Ishikawa (cell line): ENCODE data around the gene SHISA8.

Experiments used
- CEBPB ChIP-seq: IDR thresholded peaks from 2 replicates; pipeline ENCODE4 v1.6.1; 2012
- CREB1 ChIP-seq: IDR thresholded peaks from 2 replicates; pipeline ENCODE4 v1.6.1; 2012; ENCODE audit warnings: low read depth
- EGR1 ChIP-seq: IDR thresholded peaks from 2 replicates; pipeline ENCODE4 v1.6.1; 2012
- EP300 ChIP-seq: IDR thresholded peaks from 2 replicates; pipeline ENCODE4 v1.6.1; 2012; ENCODE audit warnings: borderline replicate concordance
- FOXM1 ChIP-seq: IDR thresholded peaks from 2 replicates; pipeline ENCODE4 v1.6.1; 2012; ENCODE audit warnings: low read depth, borderline replicate concordance
- MAX ChIP-seq: IDR thresholded peaks from 2 replicates; pipeline ENCODE4 v1.6.1; 2012
- NFIC ChIP-seq: IDR thresholded peaks from 2 replicates; pipeline ENCODE4 v1.6.1; 2012
- RAD21 ChIP-seq: IDR thresholded peaks from 2 replicates; pipeline ENCODE4 v1.6.1; 2012; ENCODE audit warnings: low read depth
- REST ChIP-seq: IDR thresholded peaks from 2 replicates; pipeline ENCODE4 v1.6.1; 2012; ENCODE audit warnings: low read depth, mild to moderate bottlenecking
- TAF1 ChIP-seq: IDR thresholded peaks from 2 replicates; pipeline ENCODE4 v1.6.1; 2012; ENCODE audit warnings: low read depth, mild to moderate bottlenecking
- TCF12 ChIP-seq: IDR thresholded peaks from 2 replicates; pipeline ENCODE4 v1.6.1; 2012; ENCODE audit warnings: low read depth
- TEAD4 ChIP-seq: IDR thresholded peaks from 2 replicates; pipeline ENCODE4 v1.6.1; 2012
- YY1 ChIP-seq: IDR thresholded peaks from 2 replicates; pipeline ENCODE4 v1.6.1; 2012; ENCODE audit warnings: low read depth
- ZBTB7A ChIP-seq: IDR thresholded peaks from 2 replicates; pipeline ENCODE4 v1.6.1; 2012; ENCODE audit warnings: low read depth
- TF ChIP-seq, protein P1 (sequence below): IDR thresholded peaks from 2 replicates; pipeline ENCODE4 v1.6.1; 2012

Gene SHISA8

DNA sequence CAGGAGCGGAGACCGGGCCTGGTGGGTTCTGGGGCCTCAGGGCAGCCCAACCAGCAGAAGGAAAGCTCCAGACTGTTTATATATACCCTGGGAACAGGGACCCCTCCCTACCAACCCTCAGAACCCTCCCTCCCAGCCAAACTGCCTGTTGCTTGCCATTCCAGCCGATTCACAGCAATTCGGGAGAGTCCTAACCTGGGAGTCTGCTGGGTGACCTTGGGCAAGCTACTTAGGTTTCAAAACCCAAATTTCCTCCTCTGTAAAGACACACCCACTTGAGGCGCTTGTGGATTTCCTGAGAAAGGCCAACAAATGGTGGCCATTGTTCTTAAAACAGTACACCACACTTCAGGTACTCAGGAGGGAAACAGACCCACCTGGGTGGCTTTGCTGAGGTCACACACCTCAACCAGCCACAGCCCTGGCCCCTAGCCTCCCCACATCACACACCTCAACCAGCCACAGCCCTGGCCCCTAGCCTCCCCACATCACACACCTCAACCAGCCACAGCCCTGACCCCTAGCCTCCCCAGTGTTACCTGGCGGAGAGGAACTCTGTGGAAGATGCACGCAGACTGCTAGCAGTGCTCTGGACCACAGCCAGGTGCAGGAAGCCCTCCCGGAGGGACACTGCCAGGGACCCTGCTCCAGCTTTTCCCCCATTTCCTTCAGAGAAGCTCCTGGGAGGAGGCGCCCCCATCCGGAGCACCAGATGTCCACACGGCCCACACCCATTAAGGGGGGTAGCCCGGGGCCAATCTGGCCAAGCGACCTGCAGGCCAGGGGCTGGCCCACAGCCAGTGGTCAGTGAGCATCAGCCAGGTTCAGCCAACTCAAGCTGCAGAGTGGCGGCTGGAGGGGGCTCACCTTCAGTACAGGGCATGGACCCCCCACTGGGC, 6.2 kb downstream of the SHISA8 start:
- TF ChIP-seq TAF1 (no peak), CREB1 (no peak), TEAD4 (no peak), CEBPB (no peak), REST (no peak), ZBTB7A (peak; percentile 46; the same call in 1 of the 2 replicates)
- TF ChIP-seq, protein P1, sequence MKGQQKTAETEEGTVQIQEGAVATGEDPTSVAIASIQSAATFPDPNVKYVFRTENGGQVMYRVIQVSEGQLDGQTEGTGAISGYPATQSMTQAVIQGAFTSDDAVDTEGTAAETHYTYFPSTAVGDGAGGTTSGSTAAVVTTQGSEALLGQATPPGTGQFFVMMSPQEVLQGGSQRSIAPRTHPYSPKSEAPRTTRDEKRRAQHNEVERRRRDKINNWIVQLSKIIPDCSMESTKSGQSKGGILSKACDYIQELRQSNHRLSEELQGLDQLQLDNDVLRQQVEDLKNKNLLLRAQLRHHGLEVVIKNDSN = no peak

DNA sequence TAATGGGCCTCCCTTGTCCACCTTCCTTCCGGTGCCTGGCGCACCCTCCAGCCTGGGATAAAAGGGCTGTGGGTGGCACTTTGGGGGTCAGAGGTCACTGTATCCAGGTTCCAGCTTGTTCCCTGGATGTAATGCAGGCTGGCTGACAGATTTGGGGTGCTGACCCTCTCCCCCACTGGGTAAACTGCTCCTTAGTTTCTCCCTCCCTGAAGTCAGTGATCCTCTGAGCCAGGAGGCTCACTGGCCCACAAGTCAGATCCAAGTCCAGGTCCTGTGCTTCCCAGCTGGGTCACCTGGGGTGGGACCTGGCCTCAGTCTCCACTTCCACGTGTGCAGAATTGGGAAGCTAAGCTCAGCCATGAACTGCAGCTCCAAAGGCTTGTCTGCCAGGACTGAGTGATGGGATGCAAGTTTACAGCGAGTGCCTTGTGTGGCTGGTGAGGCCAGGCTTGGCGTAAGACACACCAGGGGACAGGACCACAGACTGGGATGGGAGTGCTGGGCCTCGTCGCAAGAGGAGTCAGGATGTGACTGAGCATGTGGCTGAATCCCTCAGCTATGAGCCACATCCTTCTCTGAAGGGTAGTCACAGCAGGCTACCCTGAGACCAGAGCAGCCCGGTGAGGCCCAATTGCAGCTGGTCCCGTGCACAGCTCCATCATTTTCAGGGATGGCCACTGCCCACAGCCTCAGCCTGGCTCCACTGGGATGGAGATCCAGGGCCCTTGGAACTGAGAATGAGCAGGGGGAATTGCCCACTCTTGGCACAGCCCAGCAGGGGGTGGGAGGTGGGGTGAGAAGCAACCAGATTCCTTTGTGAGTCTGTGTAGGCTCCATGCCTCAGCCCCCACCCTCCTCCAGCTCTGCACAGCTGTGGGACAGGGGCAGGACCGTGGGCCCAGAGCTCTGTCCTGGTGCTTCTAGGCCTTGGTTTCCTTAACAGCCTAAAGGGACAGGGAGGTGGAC, 7.2 kb downstream of the SHISA8 start:
- TF ChIP-seq NFIC = no peak
- no peak for TF ChIP-seq EP300
- no peak for TF ChIP-seq CREB1
- no peak for TF ChIP-seq TAF1
- no peak for TF ChIP-seq CEBPB
- TF ChIP-seq, protein P1 = no peak
- TF ChIP-seq MAX = no peak
- TF ChIP-seq REST = no peak
- no peak for TF ChIP-seq TEAD4
- TF ChIP-seq EGR1 = no peak
- TF ChIP-seq FOXM1 = no peak
- TF ChIP-seq ZBTB7A = no peak
- TF ChIP-seq RAD21 = no peak
- no peak for TF ChIP-seq TCF12
- TF ChIP-seq YY1 = no peak

DNA sequence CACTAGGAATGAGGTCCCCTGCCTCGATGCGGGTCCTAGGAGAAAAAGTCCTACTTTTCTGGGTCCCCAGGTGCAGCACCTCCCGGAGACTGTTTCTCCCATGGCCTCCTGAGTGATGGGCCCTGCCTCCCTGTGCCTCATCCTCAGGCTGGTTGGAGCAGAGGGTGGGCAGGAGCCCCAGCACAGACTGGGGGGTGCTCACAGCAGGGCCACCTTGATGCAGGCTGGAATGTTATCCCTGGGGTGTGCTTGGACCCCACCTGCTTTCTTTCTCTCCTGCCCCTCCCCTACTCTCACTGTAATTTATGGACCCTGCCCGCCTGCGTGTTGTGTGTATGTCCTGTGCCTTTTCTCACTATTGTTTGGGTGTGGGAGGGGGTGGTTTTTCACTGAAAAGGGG, 8.1 kb downstream of the SHISA8 start:
- TF ChIP-seq CREB1 = no peak
- TF ChIP-seq ZBTB7A = no peak

- no peak for TF ChIP-seq EP300
- TF ChIP-seq ZBTB7A = no peak
- TF ChIP-seq FOXM1 = no peak
- TF ChIP-seq REST = no peak
- no peak for TF ChIP-seq EGR1
- no peak for TF ChIP-seq YY1
- TF ChIP-seq, protein P1 = no peak
- TF ChIP-seq RAD21 = no peak
- no peak for TF ChIP-seq NFIC
- TF ChIP-seq TCF12 = no peak
These were observed 9.3 kb downstream of the SHISA8 start for GRCh38 chr22:41905411-41906202.
